Measurements from ENCODE around the gene EYA4.

EYA4 gene

DNA sequence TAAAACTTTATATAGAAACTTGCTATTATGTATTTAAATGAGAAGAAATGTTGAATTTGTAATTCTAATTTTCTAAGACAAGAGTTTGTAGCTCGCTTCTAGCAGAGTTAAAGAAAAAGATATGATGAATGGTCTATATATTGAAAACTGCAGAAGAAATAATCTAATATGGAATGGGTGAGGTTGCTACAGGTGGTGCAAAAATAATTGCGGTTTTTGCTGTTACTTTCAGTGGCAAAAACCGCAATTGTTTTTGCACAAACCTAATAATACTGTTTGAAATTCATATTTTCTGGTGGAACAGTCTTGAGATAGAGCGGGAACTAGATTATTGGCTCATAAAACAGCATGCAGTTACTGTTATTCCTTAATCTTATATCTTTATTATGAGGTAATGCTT is 23.9 kb downstream of the EYA4 start:
- TF ChIP-seq, protein P1, sequence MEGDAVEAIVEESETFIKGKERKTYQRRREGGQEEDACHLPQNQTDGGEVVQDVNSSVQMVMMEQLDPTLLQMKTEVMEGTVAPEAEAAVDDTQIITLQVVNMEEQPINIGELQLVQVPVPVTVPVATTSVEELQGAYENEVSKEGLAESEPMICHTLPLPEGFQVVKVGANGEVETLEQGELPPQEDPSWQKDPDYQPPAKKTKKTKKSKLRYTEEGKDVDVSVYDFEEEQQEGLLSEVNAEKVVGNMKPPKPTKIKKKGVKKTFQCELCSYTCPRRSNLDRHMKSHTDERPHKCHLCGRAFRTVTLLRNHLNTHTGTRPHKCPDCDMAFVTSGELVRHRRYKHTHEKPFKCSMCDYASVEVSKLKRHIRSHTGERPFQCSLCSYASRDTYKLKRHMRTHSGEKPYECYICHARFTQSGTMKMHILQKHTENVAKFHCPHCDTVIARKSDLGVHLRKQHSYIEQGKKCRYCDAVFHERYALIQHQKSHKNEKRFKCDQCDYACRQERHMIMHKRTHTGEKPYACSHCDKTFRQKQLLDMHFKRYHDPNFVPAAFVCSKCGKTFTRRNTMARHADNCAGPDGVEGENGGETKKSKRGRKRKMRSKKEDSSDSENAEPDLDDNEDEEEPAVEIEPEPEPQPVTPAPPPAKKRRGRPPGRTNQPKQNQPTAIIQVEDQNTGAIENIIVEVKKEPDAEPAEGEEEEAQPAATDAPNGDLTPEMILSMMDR (IDR thresholded peaks at IDR 0.05) = no peak
- no peak for DNase-seq (ENCODE audit: low spot score)
- no peak overlapping the region for H3K4me3 ChIP-seq
- H3K27ac ChIP-seq = no peak overlapping the region

DNA sequence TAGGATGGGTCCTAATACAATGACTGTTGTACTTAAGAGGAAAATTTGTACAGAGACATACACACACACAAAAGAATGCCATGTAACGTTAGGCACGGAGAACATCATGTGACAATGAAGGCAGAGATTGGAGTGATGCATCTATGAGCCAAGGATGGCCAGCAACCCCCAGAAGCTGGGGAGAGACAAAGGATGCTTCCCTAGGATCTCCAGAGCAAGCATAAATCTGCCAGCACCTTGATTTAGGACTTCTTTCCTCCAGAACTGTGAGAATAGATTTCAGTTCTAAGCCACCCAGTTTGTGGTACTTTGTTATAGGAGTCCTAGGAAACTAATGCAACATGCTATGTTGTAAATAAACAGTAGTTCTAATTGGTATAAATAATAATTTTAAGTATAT is 25.0 kb downstream of the EYA4 start:
- DNase-seq (ENCODE audit: low spot score) = no peak
- H3K4me3 ChIP-seq = no peak overlapping the region
- no peak overlapping the region for H3K27ac ChIP-seq
- TF ChIP-seq, protein P1 (IDR thresholded peaks at IDR 0.05) = no peak

DNA sequence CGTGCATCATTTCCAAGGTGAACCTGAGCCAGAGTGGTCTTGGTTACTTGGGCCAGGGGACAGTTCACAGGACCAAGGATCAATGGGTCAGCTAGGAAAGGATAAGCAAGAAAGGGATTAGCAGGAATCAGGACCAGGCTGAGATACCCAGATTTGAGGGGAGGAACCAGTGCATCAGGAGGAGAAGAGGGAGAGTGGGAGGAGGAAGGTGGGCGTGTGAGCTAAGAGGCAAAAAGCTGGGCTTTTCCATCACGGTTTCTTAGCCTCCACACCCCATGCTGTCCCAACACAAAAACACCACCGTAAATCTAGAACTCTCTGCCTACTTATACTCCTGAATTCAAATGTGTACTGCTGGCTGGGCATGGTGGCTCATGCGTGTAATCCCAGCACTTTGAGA is 27.5 kb downstream of the EYA4 start:
- no peak overlapping the region for H3K4me3 ChIP-seq
- no peak overlapping the region for H3K27ac ChIP-seq
- TF ChIP-seq, protein P1 (IDR thresholded peaks at IDR 0.05) = no peak
- DNase-seq (ENCODE audit: low spot score) = no peak

DNA sequence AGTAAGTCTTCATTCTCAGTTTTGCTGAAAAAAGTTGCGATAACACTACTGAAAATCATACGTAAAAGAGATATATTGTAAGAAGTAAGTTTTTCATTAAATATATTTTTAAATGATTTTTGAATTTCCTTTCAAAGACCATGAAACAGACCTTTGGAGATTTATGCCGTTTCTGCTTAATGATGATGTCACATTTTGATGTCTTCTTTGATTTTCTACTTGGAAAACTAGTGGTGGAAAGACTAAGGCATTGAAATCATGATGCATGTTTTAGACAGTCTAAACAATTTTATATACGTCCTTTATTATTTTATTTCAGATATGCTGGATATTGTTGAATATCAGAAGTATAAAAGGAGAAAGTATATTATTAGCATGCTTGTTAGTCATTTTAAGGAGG is 33.7 kb downstream of the EYA4 start:
- no peak for DNase-seq (ENCODE audit: low spot score)
- TF ChIP-seq, protein P1 (IDR thresholded peaks at IDR 0.05) = no peak
- no peak overlapping the region for H3K27ac ChIP-seq
- no peak overlapping the region for H3K4me3 ChIP-seq

DNA sequence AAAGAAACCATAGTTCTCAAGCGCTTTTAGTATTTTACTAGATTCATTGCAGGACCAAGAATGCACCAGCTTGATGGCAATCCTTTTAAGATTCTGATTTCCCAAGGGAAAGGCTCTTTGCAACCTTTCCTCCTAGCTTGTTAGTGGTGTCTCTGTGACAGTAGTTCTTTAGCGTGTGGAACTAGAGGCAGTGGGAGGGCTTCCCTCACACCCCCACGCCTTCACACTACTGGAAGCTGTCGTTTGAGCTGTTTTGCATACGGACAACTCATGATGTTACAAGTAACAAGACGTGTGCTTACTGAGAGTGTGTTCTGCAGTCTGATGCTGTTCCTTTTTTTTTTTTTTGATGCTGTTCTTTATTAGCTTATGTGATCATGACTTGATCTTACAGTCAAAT is 34.1 kb downstream of the EYA4 start:
- TF ChIP-seq, protein P1 (IDR thresholded peaks at IDR 0.05) = no peak
- Histone ChIP-seq H3K27ac (no peak overlapping the region), H3K4me3 (no peak overlapping the region)
- no peak for DNase-seq (ENCODE audit: low spot score)

DNA sequence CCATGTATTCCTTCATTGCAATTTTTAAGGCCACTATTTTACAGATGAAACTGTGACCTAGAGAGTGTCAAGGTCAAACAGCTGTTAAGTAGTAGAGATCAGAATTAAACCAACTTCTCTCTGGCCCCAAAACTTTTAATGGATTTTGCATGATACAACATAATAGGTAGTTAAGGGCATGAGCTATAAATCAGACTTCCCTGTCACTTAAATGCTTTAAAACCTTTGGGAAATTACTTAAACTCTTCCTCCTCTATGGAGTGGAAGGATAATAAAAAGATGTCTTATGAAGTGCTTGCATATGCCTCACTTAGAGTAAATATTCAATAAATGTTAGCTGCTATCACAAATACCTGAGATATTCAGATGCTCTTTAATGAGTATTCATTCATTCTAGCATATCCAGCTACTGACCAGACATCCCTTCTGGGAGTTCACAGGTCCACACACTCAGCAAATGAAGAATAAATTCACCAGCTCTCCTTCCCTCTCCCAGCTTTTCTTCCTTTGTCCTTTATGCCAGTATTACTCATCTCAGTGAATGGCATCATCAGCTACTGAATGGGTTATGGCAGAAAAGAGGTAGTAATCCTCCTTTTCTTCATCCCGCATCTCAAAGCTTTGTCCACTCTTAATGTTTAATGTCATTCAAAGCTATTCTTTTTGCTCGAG is 36.2 kb downstream of the EYA4 start:
- TF ChIP-seq, protein P1 (IDR thresholded peaks at IDR 0.05) = no peak
- H3K27ac ChIP-seq = no peak overlapping the region
- no peak for DNase-seq (ENCODE audit: low spot score)
- no peak overlapping the region for H3K4me3 ChIP-seq

DNA sequence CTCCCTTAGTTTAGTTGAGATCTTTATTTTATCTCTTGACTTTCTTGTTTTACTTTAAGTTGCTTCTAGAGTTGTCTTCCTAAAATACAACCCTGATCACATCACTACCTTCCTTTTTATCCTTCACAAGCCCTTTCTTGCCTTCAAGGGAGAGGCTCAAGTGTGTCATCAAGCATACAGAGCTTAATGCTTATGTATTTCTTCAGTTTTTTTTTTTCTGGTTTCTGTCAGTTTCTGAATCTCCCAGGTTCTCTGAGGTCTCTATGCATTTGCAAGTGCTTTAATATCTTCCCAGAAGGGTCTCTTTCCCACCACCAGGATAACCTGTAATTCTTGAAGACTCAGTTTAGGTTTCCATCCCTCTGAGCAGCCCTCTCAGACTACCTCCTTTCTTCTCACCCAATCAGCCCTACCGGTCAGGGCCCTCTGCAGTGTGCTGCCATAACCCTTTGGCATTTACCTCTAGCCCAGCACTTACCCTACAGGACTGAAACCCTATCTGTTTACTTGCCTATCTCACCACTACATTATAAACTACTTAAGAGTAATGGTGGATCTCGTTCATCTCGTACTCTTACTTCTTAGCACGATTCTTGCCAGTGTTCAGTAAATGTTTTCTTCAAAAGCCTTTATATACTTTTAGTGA is 36.9 kb downstream of the EYA4 start:
- Histone ChIP-seq H3K27ac (no peak overlapping the region), H3K4me3 (no peak overlapping the region)
- DNase-seq (ENCODE audit: low spot score) = no peak
- TF ChIP-seq, protein P1 (IDR thresholded peaks at IDR 0.05) = no peak

All from coronary artery (tissue), 2 donors.